ENCODE results near the gene CNIH3. TPM values are rescaled to one million over a fixed set of nuclear protein-coding genes. Genes with fewer than 3 reads are reported as not detected.

Gene CNIH3
- total RNA-seq, 4 donors from 2014 or later: 0.81 to 2.2 (median 1.4) TPM

DNA sequence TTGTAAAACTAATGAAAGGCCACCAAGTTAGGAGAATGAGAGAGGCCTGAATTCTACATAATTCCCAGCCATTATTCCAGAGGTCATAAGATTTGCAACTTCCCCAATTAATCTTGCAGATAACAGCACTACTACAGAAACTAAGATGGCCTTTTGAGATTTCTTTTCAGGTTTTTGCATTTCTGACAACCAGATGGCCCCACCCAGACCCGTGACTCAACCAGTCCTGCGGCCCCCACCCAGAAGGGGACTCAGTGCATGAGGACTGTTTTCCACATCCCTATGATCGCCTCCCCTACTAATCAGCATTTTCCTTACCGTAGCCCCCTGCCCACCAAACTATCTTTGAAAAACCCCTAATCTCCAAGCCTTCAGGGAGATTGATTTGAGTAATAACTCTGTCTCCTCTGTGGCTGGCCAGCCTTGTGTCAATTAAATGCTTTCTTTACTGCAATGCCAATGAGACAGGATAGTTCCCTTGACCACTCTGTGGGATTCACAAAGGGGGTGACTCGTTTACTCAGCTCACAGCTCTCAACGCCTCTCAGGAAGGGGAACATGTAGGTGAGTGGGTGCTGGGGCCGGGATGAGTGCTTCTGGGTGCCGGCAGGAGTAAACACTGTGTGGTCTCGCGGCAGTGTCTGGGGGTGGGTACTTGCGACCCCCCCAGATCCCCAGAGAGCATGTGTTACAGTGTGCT is 10.5 kb upstream of the CNIH3 start:
- ATAC-seq: no peak
- peaks cover 0 to 16% (median 0%) of the 10 kb centered on the region in 3 donors for H3K9me3 ChIP-seq
- no peaks in the 10 kb centered on the region for H3K4me1 ChIP-seq
- no peak overlapping the region for H3K4me3 ChIP-seq
- no peak overlapping the region for H3K27ac ChIP-seq
- H3K36me3 ChIP-seq: no peaks in the 10 kb centered on the region
- WGBS, 2 donors (ENCODE audit: low coverage in 1 of 2): 82 to 83% methylated on average over 3 to 8 of the region's 11 CpGs
- TF ChIP-seq POLR2AphosphoS5 (IDR thresholded peaks at IDR 0.05) (no peak), POLR2A (IDR thresholded peaks at IDR 0.05) (no peak), EP300 (IDR thresholded peaks at IDR 0.05) (no peak)
- TF ChIP-seq, protein P1, sequence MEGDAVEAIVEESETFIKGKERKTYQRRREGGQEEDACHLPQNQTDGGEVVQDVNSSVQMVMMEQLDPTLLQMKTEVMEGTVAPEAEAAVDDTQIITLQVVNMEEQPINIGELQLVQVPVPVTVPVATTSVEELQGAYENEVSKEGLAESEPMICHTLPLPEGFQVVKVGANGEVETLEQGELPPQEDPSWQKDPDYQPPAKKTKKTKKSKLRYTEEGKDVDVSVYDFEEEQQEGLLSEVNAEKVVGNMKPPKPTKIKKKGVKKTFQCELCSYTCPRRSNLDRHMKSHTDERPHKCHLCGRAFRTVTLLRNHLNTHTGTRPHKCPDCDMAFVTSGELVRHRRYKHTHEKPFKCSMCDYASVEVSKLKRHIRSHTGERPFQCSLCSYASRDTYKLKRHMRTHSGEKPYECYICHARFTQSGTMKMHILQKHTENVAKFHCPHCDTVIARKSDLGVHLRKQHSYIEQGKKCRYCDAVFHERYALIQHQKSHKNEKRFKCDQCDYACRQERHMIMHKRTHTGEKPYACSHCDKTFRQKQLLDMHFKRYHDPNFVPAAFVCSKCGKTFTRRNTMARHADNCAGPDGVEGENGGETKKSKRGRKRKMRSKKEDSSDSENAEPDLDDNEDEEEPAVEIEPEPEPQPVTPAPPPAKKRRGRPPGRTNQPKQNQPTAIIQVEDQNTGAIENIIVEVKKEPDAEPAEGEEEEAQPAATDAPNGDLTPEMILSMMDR (IDR thresholded peaks at IDR 0.05): no peak
- H3K27me3 ChIP-seq: no peaks in the 10 kb centered on the region

- peaks cover 0 to 16% (median 0%) of the 10 kb centered on the region in 3 donors for H3K9me3 ChIP-seq
- no peak for ATAC-seq
- no peaks in the 10 kb centered on the region for H3K36me3 ChIP-seq
- no peak overlapping the region for H3K27ac ChIP-seq
- no peaks in the 10 kb centered on the region for H3K27me3 ChIP-seq
- no peak overlapping the region for H3K4me3 ChIP-seq
- H3K4me1 ChIP-seq: no peaks in the 10 kb centered on the region
- WGBS, 2 donors (ENCODE audit: low coverage in 1 of 2): 45 to 48% methylated on average over 4 to 5 of the region's 5 CpGs
- TF ChIP-seq POLR2AphosphoS5 (IDR thresholded peaks at IDR 0.05) (no peak), POLR2A (IDR thresholded peaks at IDR 0.05) (no peak), EP300 (IDR thresholded peaks at IDR 0.05) (no peak)
- TF ChIP-seq, protein P1 (IDR thresholded peaks at IDR 0.05): no peak
Measured at GRCh38 chr1:224607188-224608148, 8.6 kb upstream of the CNIH3 start.

GRCh38 chr1:224609333-224609732 is 6.8 kb upstream of the CNIH3 start:
- peaks cover 8% of the 10 kb centered on the region for H3K27me3 ChIP-seq
- no peak overlapping the region for H3K4me3 ChIP-seq
- no peaks in the 10 kb centered on the region for H3K4me1 ChIP-seq
- WGBS, 2 donors (ENCODE audit: low coverage in 1 of 2): 33 to 46% methylated on average over 1 of the region's 1 CpG
- no peaks in the 10 kb centered on the region for H3K36me3 ChIP-seq
- H3K27ac ChIP-seq: no peak overlapping the region
- TF ChIP-seq POLR2AphosphoS5 (IDR thresholded peaks at IDR 0.05): no peak
- TF ChIP-seq, protein P1 (IDR thresholded peaks at IDR 0.05): no peak
- no peak for TF ChIP-seq POLR2A (IDR thresholded peaks at IDR 0.05)
- no peak for TF ChIP-seq EP300 (IDR thresholded peaks at IDR 0.05)
- no peak for ATAC-seq
- H3K9me3 ChIP-seq: peaks cover 0 to 16% (median 0%) of the 10 kb centered on the region in 3 donors

- ATAC-seq: no peak
- no peak for TF ChIP-seq POLR2AphosphoS5 (IDR thresholded peaks at IDR 0.05)
- TF ChIP-seq, protein P1 (IDR thresholded peaks at IDR 0.05): no peak
- TF ChIP-seq POLR2A (IDR thresholded peaks at IDR 0.05): no peak
- no peak for TF ChIP-seq EP300 (IDR thresholded peaks at IDR 0.05)
- Histone ChIP-seq H3K27me3 (peaks cover 37% of the 10 kb centered on the region), H3K4me1 (peaks cover 0 to 18% (median 14%) of the 10 kb centered on the region in 3 donors), H3K27ac (no peak overlapping the region), H3K36me3 (no peaks in the 10 kb centered on the region), H3K9me3 (no peaks in the 10 kb centered on the region), H3K4me3 (no peak overlapping the region)
- 100% methylated on average over 1 of the region's 1 CpG; no CpG with 5 or more reads in 1 of the 2 donors for WGBS, 2 donors (ENCODE audit: low coverage in 1 of 2)
Measured at GRCh38 chr1:224612246-224612645, 3.9 kb upstream of the CNIH3 start.
